Activated naive CD8-positive, alpha-beta T cell treated with anti-CD3 and anti-CD28 coated beads for 36 hours (primary cell): ENCODE measurements around the gene DLG2. TPM values are rescaled to one million over a fixed set of nuclear protein-coding genes. Genes with fewer than 3 reads are reported as not detected.
A peak's percentile ranks its signal among the peaks of the same experiment; 100 is the strongest.
"Not testable (repeated sequence)": the region's sequence is repeated elsewhere in the genome, so short reads cannot be mapped to it uniquely, and the experiment has no call there.

ENCODE experiments used
- DNase-seq: peaks from one replicate; pipeline ENCODE4 v3.0.0; 2021
- H3K27ac Mint-ChIP-seq: one replicate; pipeline ENCODE4 v1.8.0; 2022; ENCODE audit warnings: mild to moderate bottlenecking, moderate library complexity, mixed read lengths
- H3K27me3 Mint-ChIP-seq: one replicate; pipeline ENCODE4 v1.8.0; 2022; ENCODE audit warnings: mild to moderate bottlenecking, mixed read lengths
- H3K36me3 Mint-ChIP-seq: one replicate; pipeline ENCODE4 v1.8.0; 2021; ENCODE audit warnings: mild to moderate bottlenecking, mixed read lengths
- H3K4me1 Mint-ChIP-seq: one replicate; pipeline ENCODE4 v1.8.0; 2021; ENCODE audit warnings: mixed read lengths
- H3K4me3 Mint-ChIP-seq: one replicate; pipeline ENCODE4 v1.8.0; 2022; ENCODE audit warnings: mild to moderate bottlenecking, moderate library complexity, mixed read lengths
- H3K9me3 Mint-ChIP-seq: one replicate; pipeline ENCODE4 v1.8.0; 2022; ENCODE audit warnings: mixed read lengths
- total RNA-seq, 2 experiments: library from RNA; stranded (reverse); gene quantifications; one replicate each; pipeline ENCODE4 v1.2.3, GENCODE V29; 2021

DLG2 gene
- total RNA-seq: 1 to 10 TPM; 1.7 to 1.9 TPM

GRCh38 chr11:85627332-85627997, at the start of gene DLG2:
Gene DLG2 (minus strand): TSS chr11:85627344.
- Mint-ChIP-seq H3K27me3 (no peaks in the 10 kb centered on the region), H3K4me1 (peaks cover 29% of the 10 kb centered on the region), H3K27ac (peak within 1 kb of the TSS; percentile 99), H3K36me3 (peaks cover 17% of the 10 kb centered on the region), H3K4me3 (peak within 1 kb of the TSS; percentile 98), H3K9me3 (no peaks in the 10 kb centered on the region)
- peak; percentile 1 for DNase-seq

DNA sequence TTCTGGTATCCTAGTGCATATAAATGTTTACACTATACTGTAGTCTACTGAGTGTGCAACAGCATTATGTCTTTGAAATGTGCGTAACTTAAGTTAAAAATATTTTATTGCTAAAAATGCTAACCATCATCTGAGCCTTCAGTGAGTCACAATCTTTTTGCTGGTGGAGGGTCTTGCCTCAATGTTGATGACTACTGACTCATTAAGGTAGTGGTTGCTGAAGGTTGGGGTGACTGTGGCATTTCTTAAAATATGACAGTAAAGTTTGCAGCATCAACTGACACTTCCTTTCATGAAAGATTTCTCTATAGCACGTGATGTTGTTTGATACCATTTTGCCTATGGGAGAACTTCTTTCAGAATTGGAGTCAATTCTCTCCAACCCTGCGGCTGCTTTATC, 46.2 kb upstream of the DLG2 start:
- no peaks in the 10 kb centered on the region for H3K36me3 Mint-ChIP-seq
- DNase-seq: no peak
- H3K4me3 Mint-ChIP-seq: no peak overlapping the region
- H3K4me1 Mint-ChIP-seq: no peaks in the 10 kb centered on the region
- no peaks in the 10 kb centered on the region for H3K27me3 Mint-ChIP-seq
- no peak overlapping the region for H3K27ac Mint-ChIP-seq
- H3K9me3 Mint-ChIP-seq: no peaks in the 10 kb centered on the region

- H3K4me3 Mint-ChIP-seq: no peak overlapping the region
- no peak for DNase-seq
- no peaks in the 10 kb centered on the region for H3K27me3 Mint-ChIP-seq
- H3K27ac Mint-ChIP-seq: no peak overlapping the region
- no peaks in the 10 kb centered on the region for H3K9me3 Mint-ChIP-seq
- H3K4me1 Mint-ChIP-seq: no peaks in the 10 kb centered on the region
- H3K36me3 Mint-ChIP-seq: no peaks in the 10 kb centered on the region
These were observed 45.2 kb upstream of the DLG2 start for GRCh38 chr11:85672105-85672902.

DNA sequence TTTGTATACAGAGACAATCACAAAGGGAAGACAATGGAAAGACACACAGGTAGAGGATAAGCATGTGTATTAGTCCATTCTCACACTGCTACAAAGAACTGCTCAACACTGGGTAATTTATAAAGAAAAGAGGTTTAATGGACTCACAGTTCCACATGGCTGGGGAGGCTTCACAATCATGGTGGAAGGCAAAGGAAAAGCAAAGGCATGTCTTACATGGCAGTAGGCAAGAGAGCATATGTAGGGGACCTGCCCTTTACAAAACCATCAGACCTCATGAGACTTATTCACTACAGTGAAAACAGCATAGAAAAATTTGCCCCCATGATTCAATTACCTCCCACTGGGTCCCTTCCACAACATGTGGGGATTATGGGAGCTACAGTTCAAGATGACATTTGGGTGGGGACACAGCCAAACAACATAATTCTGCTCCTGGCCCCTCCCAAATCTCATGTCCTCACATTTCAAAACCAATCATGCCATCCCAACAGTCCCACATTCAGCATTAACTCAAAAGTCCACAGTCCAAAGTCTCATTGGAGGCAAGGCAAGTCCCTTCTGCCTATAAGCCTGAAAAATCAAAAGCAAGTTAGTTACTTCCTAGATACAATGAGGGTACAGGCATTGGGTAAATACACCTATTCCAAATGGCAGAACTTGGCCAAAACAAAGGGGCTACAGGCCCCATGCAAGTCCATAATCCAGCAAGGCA, 44.0 kb upstream of the DLG2 start:
- H3K27ac Mint-ChIP-seq, H3K4me1 Mint-ChIP-seq, H3K36me3 Mint-ChIP-seq, H3K4me3 Mint-ChIP-seq, H3K27me3 Mint-ChIP-seq, H3K9me3 Mint-ChIP-seq, DNase-seq: not testable (repeated sequence)

GRCh38 chr11:85668157-85668556, 41.0 kb upstream of the DLG2 start:
- no peaks in the 10 kb centered on the region for H3K9me3 Mint-ChIP-seq
- DNase-seq: no peak
- peaks cover 8% of the 10 kb centered on the region for H3K4me1 Mint-ChIP-seq
- no peak overlapping the region for H3K4me3 Mint-ChIP-seq
- peaks cover 10% of the 10 kb centered on the region for H3K36me3 Mint-ChIP-seq
- H3K27ac Mint-ChIP-seq: no peak overlapping the region
- H3K27me3 Mint-ChIP-seq: peaks cover 3% of the 10 kb centered on the region

GRCh38 chr11:85666687-85667086, 39.5 kb upstream of the DLG2 start:
- Mint-ChIP-seq H3K27ac (no peak overlapping the region), H3K4me1 (peaks cover 8% of the 10 kb centered on the region), H3K4me3 (no peak overlapping the region)

DNA sequence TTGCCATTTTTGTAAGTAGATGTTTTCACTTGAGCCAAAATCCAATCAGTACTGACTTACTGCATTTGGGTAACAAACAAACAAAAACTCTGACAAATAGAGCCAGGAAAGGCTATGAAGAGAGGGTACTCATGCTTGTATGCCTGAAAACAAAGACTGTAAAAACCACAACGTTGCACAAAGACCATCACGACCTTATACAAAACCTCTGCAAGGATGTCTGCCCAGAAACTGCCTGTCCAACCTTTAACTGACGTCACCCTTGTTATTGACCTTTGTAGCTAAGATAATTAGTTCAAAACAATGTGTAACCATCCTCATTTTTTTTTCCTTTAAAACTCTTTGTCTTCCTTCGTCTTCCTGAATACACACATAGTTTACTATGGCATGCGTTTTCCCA, 38.6 kb upstream of the DLG2 start:
- peaks cover 3% of the 10 kb centered on the region for H3K27me3 Mint-ChIP-seq
- peak overlapping the region; percentile 98 for H3K27ac Mint-ChIP-seq
- peak overlapping the region; percentile 98 for H3K4me3 Mint-ChIP-seq
- no peak for DNase-seq
- peaks cover 24% of the 10 kb centered on the region for H3K36me3 Mint-ChIP-seq
- no peaks in the 10 kb centered on the region for H3K9me3 Mint-ChIP-seq
- peaks cover 16% of the 10 kb centered on the region for H3K4me1 Mint-ChIP-seq

More at GRCh38 chr11:85666687-85667086, 39.5 kb upstream of the DLG2 start:
- Mint-ChIP-seq H3K36me3 (peaks cover 15% of the 10 kb centered on the region), H3K27me3 (peaks cover 3% of the 10 kb centered on the region), H3K9me3 (no peaks in the 10 kb centered on the region)
- DNase-seq: no peak

GRCh38 chr11:85664615-85665481, 37.7 kb upstream of the DLG2 start, which contains the start of gene CREBZF:
Gene CREBZF (minus strand): TSS chr11:85665129. CDS start chr11:85664875, 254 bp downstream.
- DNase-seq: peak; percentile 95
- no peaks in the 10 kb centered on the region for H3K9me3 Mint-ChIP-seq
- H3K27ac Mint-ChIP-seq: peak within 1 kb of the TSS; percentile 98
- peaks cover 24% of the 10 kb centered on the region for H3K4me1 Mint-ChIP-seq
- peaks cover 3% of the 10 kb centered on the region for H3K27me3 Mint-ChIP-seq
- peaks cover 32% of the 10 kb centered on the region for H3K36me3 Mint-ChIP-seq
- H3K4me3 Mint-ChIP-seq: peak within 1 kb of the TSS; percentile 98

DNA sequence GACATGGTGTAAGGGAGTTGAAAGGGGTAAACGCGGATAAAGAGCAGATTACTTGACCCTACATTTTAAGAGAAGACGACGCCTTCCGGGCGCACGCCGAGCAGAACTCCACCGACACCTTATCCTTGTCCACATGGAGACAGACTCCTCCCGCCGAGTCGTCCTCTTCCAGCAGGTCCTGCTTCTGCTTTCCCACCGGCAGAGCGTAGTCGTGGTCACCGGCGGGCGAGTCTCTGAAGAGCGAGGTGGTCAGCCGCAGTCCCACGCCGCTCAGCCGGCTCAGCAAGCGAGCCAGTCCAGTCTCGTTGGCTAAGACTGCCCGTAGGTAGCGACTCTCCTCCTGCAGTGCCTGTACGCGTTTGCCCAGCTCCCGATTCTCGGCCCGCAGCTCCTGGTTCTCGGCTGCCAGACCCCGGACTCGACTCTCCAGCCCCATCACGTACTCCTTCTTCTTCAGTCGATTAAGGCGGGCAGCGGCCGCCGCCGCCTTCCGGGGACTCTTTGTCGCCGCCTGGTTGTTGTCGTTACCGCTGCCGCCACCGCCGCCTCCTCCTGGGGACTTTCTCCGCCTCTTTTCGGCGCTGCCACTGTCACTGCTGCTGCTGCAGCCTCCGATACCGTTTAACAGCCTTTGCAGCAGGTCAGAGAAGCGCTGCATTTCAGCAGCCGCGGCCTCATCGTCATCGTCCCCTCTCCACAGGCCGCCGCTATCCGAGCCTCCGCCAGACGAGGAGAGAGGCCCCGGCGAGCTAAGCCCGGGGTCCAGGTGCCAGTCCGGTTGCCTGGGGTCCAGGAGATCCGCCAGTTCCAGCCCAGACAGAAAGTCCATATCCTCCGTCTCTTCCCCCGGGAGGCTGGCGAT, 36.8 kb upstream of the DLG2 start:
- DNase-seq: peak; percentile 88
- Mint-ChIP-seq H3K4me1 (peaks cover 32% of the 10 kb centered on the region), H3K9me3 (no peaks in the 10 kb centered on the region), H3K4me3 (peak overlapping the region; percentile 98), H3K27ac (peak overlapping the region; percentile 98), H3K27me3 (peaks cover 3% of the 10 kb centered on the region), H3K36me3 (peaks cover 36% of the 10 kb centered on the region)

GRCh38 chr11:85663080-85663752, 36.1 kb upstream of the DLG2 start:
- Mint-ChIP-seq H3K27ac (peak overlapping the region; percentile 98), H3K9me3 (no peaks in the 10 kb centered on the region), H3K4me1 (peaks cover 38% of the 10 kb centered on the region), H3K4me3 (peak overlapping the region; percentile 98), H3K27me3 (peaks cover 3% of the 10 kb centered on the region), H3K36me3 (peaks cover 40% of the 10 kb centered on the region)
- no peak for DNase-seq

DNA sequence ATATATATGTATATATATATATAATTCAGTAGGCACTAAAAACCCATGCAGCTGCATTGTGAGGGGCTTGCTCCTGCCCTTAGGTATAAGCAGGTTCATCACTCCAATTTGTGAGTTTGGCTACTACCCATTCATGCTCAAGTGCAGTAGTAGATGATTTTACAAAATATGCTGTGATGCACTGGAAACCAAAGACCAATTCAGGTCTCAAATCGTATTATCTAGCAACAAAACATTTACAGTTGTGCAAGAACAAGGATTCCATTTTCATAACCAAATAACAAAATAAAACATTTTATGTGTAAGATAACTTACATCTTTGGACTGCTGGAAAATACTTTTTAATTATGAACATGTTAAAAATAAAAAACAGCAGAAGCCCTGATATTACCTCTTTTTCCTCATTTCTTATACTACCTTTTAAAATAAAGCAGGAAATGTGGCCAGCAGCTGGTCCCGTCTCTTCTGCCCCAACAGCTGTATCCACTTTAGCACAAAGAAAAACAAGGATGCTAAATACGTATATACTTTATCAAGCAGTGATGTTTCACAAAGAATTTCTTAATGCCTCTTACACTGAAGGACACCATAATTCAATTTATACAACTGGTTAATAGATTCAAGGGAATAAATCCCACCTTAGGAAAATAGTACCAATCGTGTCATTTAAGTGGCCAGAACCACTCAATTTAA, 35.0 kb upstream of the DLG2 start:
- Mint-ChIP-seq H3K9me3 (no peaks in the 10 kb centered on the region), H3K27me3 (peaks cover 3% of the 10 kb centered on the region), H3K36me3 (peaks cover 42% of the 10 kb centered on the region), H3K4me1 (peaks cover 42% of the 10 kb centered on the region), H3K4me3 (peak overlapping the region; percentile 76), H3K27ac (no peak overlapping the region)
- DNase-seq: no peak

- H3K27ac Mint-ChIP-seq: no peak overlapping the region
- H3K27me3 Mint-ChIP-seq: no peaks in the 10 kb centered on the region
- H3K36me3 Mint-ChIP-seq: peaks cover 38% of the 10 kb centered on the region
- no peaks in the 10 kb centered on the region for H3K9me3 Mint-ChIP-seq
- peaks cover 53% of the 10 kb centered on the region for H3K4me1 Mint-ChIP-seq
- no peak overlapping the region for H3K4me3 Mint-ChIP-seq
- no peak for DNase-seq
These were observed 31.0 kb upstream of the DLG2 start for GRCh38 chr11:85658180-85658579.

DNA sequence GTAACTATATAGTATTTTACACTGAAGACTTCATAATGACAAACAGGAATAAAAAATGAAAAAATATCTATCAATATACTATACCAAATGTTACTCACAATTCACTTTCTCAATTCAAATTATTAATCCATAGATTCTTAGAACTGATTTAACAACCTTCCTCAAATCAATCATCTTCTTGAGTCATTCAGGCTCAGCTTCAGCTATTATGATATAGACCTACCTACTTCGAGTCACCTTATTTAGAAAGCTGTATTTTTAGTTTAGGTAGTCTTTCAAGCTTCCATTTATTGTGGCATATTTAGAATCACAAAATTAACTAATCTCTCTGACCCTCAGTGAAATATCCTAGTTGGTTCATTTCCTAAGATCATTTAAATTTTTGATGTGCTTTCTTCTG, 29.6 kb upstream of the DLG2 start:
- Mint-ChIP-seq H3K27me3 (no peaks in the 10 kb centered on the region), H3K4me3 (no peak overlapping the region), H3K9me3 (no peaks in the 10 kb centered on the region), H3K36me3 (peaks cover 34% of the 10 kb centered on the region), H3K4me1 (peaks cover 63% of the 10 kb centered on the region), H3K27ac (peak overlapping the region; percentile 72)
- DNase-seq: no peak
